Naive thymus-derived CD4-positive, alpha-beta T cell (primary cell): Measurements from ENCODE around the gene BMAL1. TPM values are rescaled to one million over a fixed set of nuclear protein-coding genes. Genes with fewer than 3 reads are reported as not detected.

Experiments
- ATAC-seq: fragments of 150-1000 bp; cut with Tn5 transposase; 2 replicates; pipeline ENCODE4 v1.10.0; 2021; ENCODE audit warnings: mild to moderate bottlenecking, moderate library complexity
- CTCF ChIA-PET: fragments of 350-600 bp; sonication (Branson Sonifier 250); formaldehyde crosslinking; loops from one replicate; lab custom pipeline; 2021; ENCODE audit warnings: antibody characterized with exemption; lab: Charles Lee
- POLR2A ChIA-PET: fragments of 350-600 bp; sonication (Branson Sonifier 250); formaldehyde crosslinking; loops from one replicate; lab custom pipeline; 2021; ENCODE audit warnings: antibody characterized with exemption, inconsistent platforms; lab: Charles Lee
- DNase-seq, 9 donors: peaks; one replicate each; pipeline versions ENCODE4 v3.0.0 to v3.0.0-alpha.2; 2020 to 2022; ENCODE audit warnings: mixed read lengths in 1 of 9
- H3K27ac ChIP-seq: one replicate; pipeline ENCODE4 v1.7.0; 2013; ENCODE audit warnings: mild to moderate bottlenecking, low read depth, low read length, moderate library complexity
- H3K27me3 ChIP-seq, 2 donors: one replicate each; pipeline ENCODE4 v1.7.0; 2013; ENCODE audit warnings: low read length in 2 of 2, mild to moderate bottlenecking in 2 of 2, moderate library complexity in 2 of 2; ENCODE audit not compliant: control insufficient read depth in 2 of 2, insufficient read depth in 2 of 2
- H3K36me3 ChIP-seq, 3 experiments: 1 replicate in 2 of 3; 2 replicates in 1 of 3; pipeline ENCODE4 v1.7.0; 2013; ENCODE audit warnings: low read length in 3 of 3, mild to moderate bottlenecking in 3 of 3, moderate library complexity in 1 of 3; ENCODE audit not compliant: insufficient read depth in 3 of 3, control insufficient read depth in 2 of 3
- H3K4me1 ChIP-seq, 2 donors: one replicate each; pipeline ENCODE4 v1.7.0; 2013; ENCODE audit warnings: low read length in 2 of 2, mild to moderate bottlenecking in 2 of 2, moderate library complexity in 1 of 2; ENCODE audit not compliant: control insufficient read depth in 2 of 2, insufficient read depth in 2 of 2
- H3K4me3 ChIP-seq: 2 replicates; pipeline ENCODE4 v1.7.0; 2013; ENCODE audit warnings: mild to moderate bottlenecking, low read length
- H3K9me3 ChIP-seq, 3 experiments: 1 replicate in 2 of 3; 2 replicates in 1 of 3; pipeline ENCODE4 v1.7.0; 2013; ENCODE audit warnings: low read length in 3 of 3; ENCODE audit not compliant: control insufficient read depth in 2 of 3
- H3K27ac Mint-ChIP-seq, 9 donors: one replicate each; pipeline ENCODE4 v1.8.0; 2020 to 2022; ENCODE audit warnings: mixed read lengths in 9 of 9, mild to moderate bottlenecking in 8 of 9, moderate library complexity in 5 of 9, inconsistent platforms in 2 of 9
- H3K27me3 Mint-ChIP-seq, 5 donors: one replicate each; pipeline ENCODE4 v1.8.0; 2021 to 2022; ENCODE audit warnings: mixed read lengths in 5 of 5, mild to moderate bottlenecking in 1 of 5
- H3K36me3 Mint-ChIP-seq, 5 donors: one replicate each; pipeline ENCODE4 v1.8.0; 2020 to 2022; ENCODE audit warnings: mixed read lengths in 5 of 5, mild to moderate bottlenecking in 3 of 5, inconsistent platforms in 1 of 5
- H3K4me1 Mint-ChIP-seq, 7 donors: one replicate each; pipeline ENCODE4 v1.8.0; 2020 to 2022; ENCODE audit warnings: mixed read lengths in 7 of 7, mild to moderate bottlenecking in 3 of 7, inconsistent platforms in 1 of 7
- H3K4me3 Mint-ChIP-seq, 10 donors: one replicate each; pipeline ENCODE4 v1.8.0; 2020 to 2022; ENCODE audit warnings: mild to moderate bottlenecking in 10 of 10, mixed read lengths in 10 of 10, moderate library complexity in 6 of 10, inconsistent platforms in 2 of 10
- H3K9me3 Mint-ChIP-seq, 11 donors: one replicate each; pipeline ENCODE4 v1.8.0; 2020 to 2022; ENCODE audit warnings: mixed read lengths in 11 of 11, mild to moderate bottlenecking in 4 of 11, inconsistent platforms in 1 of 11, moderate library complexity in 1 of 11
- intact Hi-C, 2 donors: fragments of 100-400 bp; cut with micrococcal nuclease; formaldehyde crosslinking; loops; one replicate each; pipeline ENCODE4 v1.15.1; 2023
- polyA plus RNA-seq, 2 donors: library from polyadenylated mRNA; unstranded; fragments of 300-500 nt; fragmentation: Illumina TruSeq; gene quantifications; one replicate each; pipeline ENCODE4 v1.2.3, GENCODE V29; 2021
- total RNA-seq, 6 experiments: library from RNA in 5 of 6; stranded (reverse) in 5 of 6; gene quantifications; 1 replicate in 5 of 6; 2 replicates in 1 of 6; pipeline ENCODE4 v1.2.3 and lab custom pipeline; 2021 to 2026

Gene BMAL1
- total and polyA plus RNA-seq, 7 experiments from 2014 or later, result 12.8 to 88.3 (median 47.9) TPM

DNA sequence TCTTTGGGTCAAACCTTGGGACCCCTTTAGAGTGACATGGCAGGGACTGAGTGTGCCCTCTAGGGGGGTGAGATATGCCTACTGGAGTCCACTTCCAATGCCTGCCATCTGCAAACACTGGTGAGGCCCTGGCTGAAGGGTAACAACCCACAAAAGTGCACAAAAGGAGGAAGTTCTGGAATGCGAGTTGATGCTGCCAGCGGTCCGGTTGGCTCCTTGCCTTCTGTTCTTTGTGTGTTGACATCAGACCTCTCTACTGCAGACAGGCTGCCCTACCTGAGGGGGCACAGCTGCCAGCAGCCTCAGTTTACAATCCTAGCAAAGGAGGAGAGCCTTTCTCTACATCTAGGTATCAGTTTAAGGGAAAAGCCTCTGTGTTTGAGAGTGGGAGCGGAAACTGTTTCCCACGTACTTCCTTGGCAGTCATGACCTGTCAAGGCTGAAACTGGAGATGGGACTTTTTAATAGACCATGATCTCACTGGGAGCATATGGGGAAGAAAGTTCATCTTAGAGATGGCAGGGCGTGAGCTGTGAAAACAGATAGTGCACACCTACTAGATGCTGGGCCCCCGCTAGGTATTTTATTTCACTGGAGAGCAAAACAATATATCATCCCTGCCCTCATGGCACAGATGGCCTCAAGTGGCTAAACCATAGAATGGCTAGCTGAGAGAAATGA lies 27.2 kb downstream of the BMAL1 start:
- ChIA-PET POLR2A (no interaction called here), CTCF (no interaction called here)
- peaks cover 0 to 5% (median 0%) of the 10 kb centered on the region in 3 experiments for H3K36me3 ChIP-seq
- DNase-seq (no peak), ATAC-seq (no peak)
- H3K4me3 Mint-ChIP-seq, result peak overlapping the region in 1 of 10 donors; percentile 0
- no peaks in the 10 kb centered on the region for H3K27me3 ChIP-seq
- H3K27ac Mint-ChIP-seq, result no peak overlapping the region
- no peak overlapping the region for H3K4me3 ChIP-seq
- H3K27ac ChIP-seq, result no peak overlapping the region
- peaks cover 0 to 14% (median 12%) of the 10 kb centered on the region in 5 donors for H3K36me3 Mint-ChIP-seq
- intact Hi-C loops, result no loop called here
- no peaks in the 10 kb centered on the region for H3K9me3 ChIP-seq
- H3K27me3 Mint-ChIP-seq, result no peaks in the 10 kb centered on the region
- H3K9me3 Mint-ChIP-seq, result peaks cover 0 to 7% (median 0%) of the 10 kb centered on the region in 11 donors
- H3K4me1 ChIP-seq, result peaks cover 35 to 48% of the 10 kb centered on the region in 2 donors
- H3K4me1 Mint-ChIP-seq, result peaks cover under 1 to 50% (median 38%) of the 10 kb centered on the region in 7 donors

DNA sequence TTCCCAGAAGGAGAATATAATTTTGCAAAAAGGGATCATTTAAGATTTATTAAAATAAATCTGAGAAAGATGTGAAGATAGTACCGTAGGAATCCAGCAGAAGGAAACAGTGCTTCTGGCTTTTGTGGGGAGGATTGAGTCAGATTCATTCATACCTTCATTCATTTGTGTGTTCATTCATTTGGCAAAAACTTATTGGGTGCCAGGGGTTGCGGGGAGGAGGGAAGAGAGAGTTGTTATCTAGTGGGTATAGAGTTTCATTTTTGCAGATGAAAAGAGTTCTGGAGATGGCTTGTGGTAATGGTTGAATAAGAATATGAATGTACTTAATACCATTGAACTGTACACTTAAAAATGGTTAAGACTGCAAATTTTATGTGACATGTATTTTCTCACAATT lies 31.1 kb downstream of the BMAL1 start:
- intact Hi-C loops, result no loop called here
- no peaks in the 10 kb centered on the region for H3K27me3 ChIP-seq
- ChIA-PET POLR2A (no interaction called here), CTCF (interaction anchor here (1.0 kb wide), 1 partner anchor 34 kb away, joined by 3 read pairs; no protein-coding TSS in a partner anchor)
- Mint-ChIP-seq H3K4me3 (no peak overlapping the region), H3K27me3 (no peaks in the 10 kb centered on the region), H3K36me3 (peaks cover 17 to 43% (median 30%) of the 10 kb centered on the region in 5 donors), H3K4me1 (peaks cover 23 to 48% (median 40%) of the 10 kb centered on the region in 7 donors), H3K9me3 (peaks cover 0 to 5% (median 0%) of the 10 kb centered on the region in 11 donors), H3K27ac (no peak overlapping the region)
- ATAC-seq (no peak), DNase-seq (no peak)
- no peak overlapping the region for H3K27ac ChIP-seq
- H3K9me3 ChIP-seq, result no peaks in the 10 kb centered on the region
- H3K4me1 ChIP-seq, result peaks cover 24 to 40% of the 10 kb centered on the region in 2 donors
- peaks cover 0 to 24% (median 0%) of the 10 kb centered on the region in 3 experiments for H3K36me3 ChIP-seq
- H3K4me3 ChIP-seq, result no peak overlapping the region

DNA sequence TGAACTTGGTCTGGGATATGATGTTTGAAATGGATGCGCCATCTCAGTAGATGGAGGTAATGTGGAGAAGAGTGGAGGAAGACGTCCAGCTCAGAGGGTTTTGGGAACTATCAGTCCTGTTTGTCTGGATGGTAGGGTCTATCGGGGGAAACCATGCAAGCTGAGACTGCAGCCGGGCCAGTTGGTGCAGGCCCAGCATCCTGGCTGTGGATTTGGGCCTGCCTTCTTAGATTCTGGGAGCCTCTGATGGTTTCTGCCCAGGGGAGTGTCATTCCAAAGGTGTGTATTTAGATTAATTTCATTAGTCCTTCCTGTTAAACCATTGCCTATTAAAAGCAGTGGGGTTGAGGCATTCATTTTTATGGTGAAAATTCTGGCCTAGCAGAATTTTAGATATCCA lies 31.6 kb downstream of the BMAL1 start:
- CTCF ChIA-PET, result interaction anchor here (1.0 kb wide), 1 partner anchor 34 kb away, joined by 3 read pairs; no protein-coding TSS in a partner anchor
- Histone ChIP-seq H3K36me3 (peaks cover 0 to 24% (median 0%) of the 10 kb centered on the region in 3 experiments), H3K9me3 (no peaks in the 10 kb centered on the region), H3K27me3 (no peaks in the 10 kb centered on the region), H3K4me3 (no peak overlapping the region), H3K4me1 (peaks cover 19 to 35% of the 10 kb centered on the region in 2 donors), H3K27ac (no peak overlapping the region)
- H3K9me3 Mint-ChIP-seq, result peaks cover 0 to under 1% (median 0%) of the 10 kb centered on the region in 11 donors
- ATAC-seq, result no peak
- H3K4me1 Mint-ChIP-seq, result peaks cover 21 to 48% (median 44%) of the 10 kb centered on the region in 7 donors
- POLR2A ChIA-PET, result no interaction called here
- no peak overlapping the region for H3K4me3 Mint-ChIP-seq
- DNase-seq, result no peak
- intact Hi-C loops, result no loop called here
- H3K36me3 Mint-ChIP-seq, result peaks cover 17 to 41% (median 26%) of the 10 kb centered on the region in 5 donors
- no peak overlapping the region for H3K27ac Mint-ChIP-seq
- no peaks in the 10 kb centered on the region for H3K27me3 Mint-ChIP-seq

DNA sequence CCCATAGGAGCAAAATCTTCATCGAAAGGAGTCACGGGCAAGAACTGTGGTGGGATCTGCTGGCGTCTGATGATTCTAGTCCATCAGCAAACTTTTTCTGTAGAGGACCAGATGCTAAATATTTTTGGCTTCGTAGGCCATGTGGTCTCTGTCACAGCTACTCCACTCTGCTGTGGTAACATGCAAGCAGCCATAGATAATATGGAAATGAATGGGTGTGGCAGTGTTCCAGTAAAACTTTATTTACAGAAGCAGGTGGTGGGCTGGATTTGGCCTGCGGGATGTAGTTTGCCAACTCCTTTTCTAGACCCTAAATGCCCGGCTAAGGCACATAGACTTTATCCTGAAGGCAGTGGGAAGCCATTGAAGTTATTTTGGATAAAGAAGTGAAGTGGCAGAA lies 32.9 kb downstream of the BMAL1 start:
- H3K4me1 Mint-ChIP-seq, result peaks cover 15 to 60% (median 56%) of the 10 kb centered on the region in 7 donors

DNA sequence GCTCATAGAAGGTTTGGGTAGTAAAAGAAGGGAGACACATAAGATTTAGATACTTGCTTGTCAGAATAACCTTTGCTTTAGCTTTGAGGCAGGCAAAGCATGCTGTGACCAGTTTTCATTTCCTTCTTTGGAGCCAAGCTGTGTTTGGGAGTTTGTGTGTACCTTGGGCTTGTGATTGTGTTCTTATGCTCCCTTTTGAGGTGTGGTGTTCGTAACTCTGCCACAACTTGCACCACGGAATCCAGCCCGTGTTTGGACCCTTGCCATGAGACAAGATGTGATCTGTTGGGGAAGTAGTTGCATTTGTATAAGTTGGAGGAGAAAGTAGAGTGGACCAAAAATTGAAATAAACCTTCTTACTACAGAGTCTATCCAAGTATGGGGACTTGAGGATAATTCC lies 34.0 kb downstream of the BMAL1 start:
- peak overlapping the region in 1 of 10 donors; percentile 1 for H3K4me3 Mint-ChIP-seq
- ChIA-PET CTCF (no interaction called here), POLR2A (interaction anchor here (0.9 kb wide), 1 partner anchor 33 kb away, joined by 3 read pairs; no protein-coding TSS in a partner anchor)
- no peaks in the 10 kb centered on the region for H3K9me3 Mint-ChIP-seq
- peaks cover 17 to 46% (median 26%) of the 10 kb centered on the region in 5 donors for H3K36me3 Mint-ChIP-seq
- no peak overlapping the region for H3K4me3 ChIP-seq
- H3K27ac Mint-ChIP-seq, result peak overlapping the region in 2 of 9 donors; percentile 37 to 60
- peaks cover 0 to 33% (median 0%) of the 10 kb centered on the region in 3 experiments for H3K36me3 ChIP-seq
- no peaks in the 10 kb centered on the region for H3K27me3 Mint-ChIP-seq
- H3K9me3 ChIP-seq, result no peaks in the 10 kb centered on the region
- H3K27ac ChIP-seq, result no peak overlapping the region
- peaks cover 22 to 71% (median 67%) of the 10 kb centered on the region in 7 donors for H3K4me1 Mint-ChIP-seq
- no peaks in the 10 kb centered on the region for H3K27me3 ChIP-seq
- no peak for DNase-seq
- ATAC-seq, result no peak
- peaks cover 16% of the 10 kb centered on the region in 2 donors for H3K4me1 ChIP-seq
- intact Hi-C loops, result no loop called here

More for the DNA sequence above, 32.9 kb downstream of the BMAL1 start:
- ATAC-seq (no peak), DNase-seq (no peak)
- H3K9me3 Mint-ChIP-seq, result no peaks in the 10 kb centered on the region
- Histone ChIP-seq H3K27me3 (no peaks in the 10 kb centered on the region), H3K9me3 (no peaks in the 10 kb centered on the region), H3K4me1 (peaks cover 25% of the 10 kb centered on the region in 2 donors), H3K4me3 (no peak overlapping the region), H3K36me3 (peaks cover 0 to 32% (median 0%) of the 10 kb centered on the region in 3 experiments), H3K27ac (no peak overlapping the region)
- POLR2A ChIA-PET, result interaction anchor here (0.9 kb wide), 1 partner anchor 20 kb away, joined by 3 read pairs; no protein-coding TSS in a partner anchor
- intact Hi-C loops, result no loop called here
- peaks cover 17 to 46% (median 26%) of the 10 kb centered on the region in 5 donors for H3K36me3 Mint-ChIP-seq
- H3K27me3 Mint-ChIP-seq, result no peaks in the 10 kb centered on the region
- peak overlapping the region in 2 of 10 donors; percentile 3 to 5 for H3K4me3 Mint-ChIP-seq
- CTCF ChIA-PET, result no interaction called here
- peak overlapping the region in 1 of 9 donors; percentile 44 for H3K27ac Mint-ChIP-seq

DNA sequence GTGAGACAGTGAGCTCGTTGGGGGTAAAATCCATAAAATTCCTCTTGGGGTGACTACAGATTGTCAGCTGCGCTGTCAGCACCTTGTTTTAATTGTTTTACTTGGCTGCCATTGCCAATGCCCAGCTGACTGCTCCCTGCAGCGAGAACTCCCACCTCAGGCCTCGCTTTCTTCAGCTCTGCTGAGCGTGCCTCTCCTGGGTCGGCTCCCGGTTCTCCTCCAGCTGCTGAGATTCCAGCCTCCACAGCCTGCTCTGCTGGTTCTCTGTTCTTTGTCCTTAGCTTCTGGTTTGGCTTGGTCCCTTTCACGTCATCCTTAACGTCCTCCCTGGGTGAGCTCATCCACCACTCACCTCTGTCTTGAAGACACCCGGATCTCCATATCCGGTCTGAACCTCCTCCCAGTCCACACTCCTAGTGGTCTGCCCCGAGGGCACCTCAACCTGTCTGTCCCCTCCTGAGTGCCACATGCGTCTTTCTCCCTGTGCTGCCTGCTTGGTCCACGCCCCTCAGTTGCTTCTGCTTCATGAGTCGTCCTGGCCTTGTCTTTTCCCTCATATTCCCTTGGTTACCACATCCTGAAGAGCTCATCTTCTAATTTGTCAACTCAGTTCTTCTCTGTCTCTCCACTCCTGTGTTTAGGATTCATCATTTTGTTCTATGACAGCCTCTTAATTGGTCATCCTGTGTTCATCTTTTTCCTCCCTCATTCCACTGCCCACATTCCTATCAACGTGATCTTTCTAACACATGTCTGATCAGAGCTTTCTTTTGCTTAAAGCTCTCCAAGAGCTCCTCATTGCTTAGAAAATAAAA lies 35.6 kb downstream of the BMAL1 start:
- Mint-ChIP-seq H3K27ac (no peak overlapping the region), H3K4me3 (peak overlapping the region in 5 of 10 donors; percentile 0 to 61 (median 17)), H3K27me3 (no peaks in the 10 kb centered on the region), H3K36me3 (peaks cover 17 to 46% (median 26%) of the 10 kb centered on the region in 5 donors), H3K9me3 (no peaks in the 10 kb centered on the region), H3K4me1 (peaks cover 28 to 87% (median 83%) of the 10 kb centered on the region in 7 donors)
- Histone ChIP-seq H3K27me3 (no peaks in the 10 kb centered on the region), H3K36me3 (peaks cover 0 to 33% (median 0%) of the 10 kb centered on the region in 3 experiments), H3K27ac (no peak overlapping the region), H3K4me3 (no peak overlapping the region), H3K9me3 (no peaks in the 10 kb centered on the region), H3K4me1 (peaks cover 15 to 19% of the 10 kb centered on the region in 2 donors)
- DNase-seq (no peak), ATAC-seq (no peak)
- ChIA-PET CTCF (no interaction called here), POLR2A (no interaction called here)
- intact Hi-C loops, result no loop called here
